Measurements from ENCODE around the gene SLC30A7. TPM values are rescaled to one million over a fixed set of nuclear protein-coding genes. Genes with fewer than 3 reads are reported as not detected.

Gene SLC30A7
- total RNA-seq, 1 donor from 2014 or later = 14.2 TPM

DNA sequence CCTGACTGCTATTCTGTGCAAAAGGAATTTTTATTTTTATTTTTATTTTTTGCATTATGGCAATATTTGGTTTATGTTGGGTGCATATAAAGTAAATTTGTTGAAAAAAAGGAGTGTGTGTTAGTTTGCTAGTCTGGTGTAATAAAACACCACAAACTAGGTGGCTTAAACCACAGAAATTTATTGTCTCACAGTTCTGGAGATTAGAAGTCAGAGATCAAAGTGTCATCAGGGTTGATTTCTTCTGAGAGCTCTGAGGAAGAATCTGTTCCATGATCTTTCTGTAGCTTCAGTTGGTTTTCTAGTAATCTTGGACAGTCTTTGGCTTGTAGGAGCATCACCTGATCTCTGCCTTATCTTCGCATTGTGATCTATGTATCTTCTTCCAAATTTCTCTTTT, 6.5 kb downstream of the SLC30A7 start:
- TF ChIP-seq POLR2A (IDR thresholded peaks at IDR 0.05) = no peak
- TF ChIP-seq, protein P1, sequence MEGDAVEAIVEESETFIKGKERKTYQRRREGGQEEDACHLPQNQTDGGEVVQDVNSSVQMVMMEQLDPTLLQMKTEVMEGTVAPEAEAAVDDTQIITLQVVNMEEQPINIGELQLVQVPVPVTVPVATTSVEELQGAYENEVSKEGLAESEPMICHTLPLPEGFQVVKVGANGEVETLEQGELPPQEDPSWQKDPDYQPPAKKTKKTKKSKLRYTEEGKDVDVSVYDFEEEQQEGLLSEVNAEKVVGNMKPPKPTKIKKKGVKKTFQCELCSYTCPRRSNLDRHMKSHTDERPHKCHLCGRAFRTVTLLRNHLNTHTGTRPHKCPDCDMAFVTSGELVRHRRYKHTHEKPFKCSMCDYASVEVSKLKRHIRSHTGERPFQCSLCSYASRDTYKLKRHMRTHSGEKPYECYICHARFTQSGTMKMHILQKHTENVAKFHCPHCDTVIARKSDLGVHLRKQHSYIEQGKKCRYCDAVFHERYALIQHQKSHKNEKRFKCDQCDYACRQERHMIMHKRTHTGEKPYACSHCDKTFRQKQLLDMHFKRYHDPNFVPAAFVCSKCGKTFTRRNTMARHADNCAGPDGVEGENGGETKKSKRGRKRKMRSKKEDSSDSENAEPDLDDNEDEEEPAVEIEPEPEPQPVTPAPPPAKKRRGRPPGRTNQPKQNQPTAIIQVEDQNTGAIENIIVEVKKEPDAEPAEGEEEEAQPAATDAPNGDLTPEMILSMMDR (IDR thresholded peaks at IDR 0.05) = no peak
- no peak for TF ChIP-seq POLR2AphosphoS5 (IDR thresholded peaks at IDR 0.05; ENCODE audit: insufficient read depth in 1 of 2, low read depth in 1 of 2)
- peaks cover 10% of the 10 kb centered on the region for H3K4me1 ChIP-seq
- peaks cover 0 to 30% of the 10 kb centered on the region in 2 donors for H3K36me3 ChIP-seq
- intact Hi-C loops (cut with DNase I) = no loop called here
- H3K27ac ChIP-seq = no peak overlapping the region
- H3K4me3 ChIP-seq = no peak overlapping the region
- no peaks in the 10 kb centered on the region for H3K9me3 ChIP-seq
- H3K27me3 ChIP-seq = no peaks in the 10 kb centered on the region
- DNase-seq (ENCODE audit: extremely low spot score in 2 of 2) = no peak

DNA sequence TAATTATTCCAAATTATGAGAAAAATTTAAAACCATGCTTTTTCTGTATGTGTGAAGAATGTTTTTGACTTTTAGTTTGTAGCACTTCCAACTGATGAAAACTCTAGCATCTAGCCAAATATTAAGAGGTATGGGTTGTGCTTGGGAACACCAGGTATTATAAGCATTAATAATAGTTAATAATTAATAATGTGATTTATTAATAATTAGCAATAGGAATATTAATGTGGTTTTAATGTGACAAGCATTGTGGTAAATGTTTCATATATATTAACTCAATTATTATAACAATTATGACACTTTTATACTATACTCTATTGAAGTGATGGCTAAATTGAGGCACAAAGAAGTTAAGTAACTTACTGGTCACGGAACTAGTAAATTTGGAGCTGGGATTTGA, 7.9 kb downstream of the SLC30A7 start:
- intact Hi-C loops (cut with DNase I) = no loop called here
- no peak overlapping the region for H3K27ac ChIP-seq
- H3K36me3 ChIP-seq = peaks cover 0 to 30% of the 10 kb centered on the region in 2 donors
- H3K4me3 ChIP-seq = no peak overlapping the region
- DNase-seq (ENCODE audit: extremely low spot score in 2 of 2) = no peak
- TF ChIP-seq POLR2AphosphoS5 (IDR thresholded peaks at IDR 0.05; ENCODE audit: insufficient read depth in 1 of 2, low read depth in 1 of 2) = no peak
- TF ChIP-seq POLR2A (IDR thresholded peaks at IDR 0.05) = no peak
- TF ChIP-seq, protein P1 (IDR thresholded peaks at IDR 0.05) = no peak
- H3K9me3 ChIP-seq = no peaks in the 10 kb centered on the region
- H3K4me1 ChIP-seq = no peaks in the 10 kb centered on the region
- no peaks in the 10 kb centered on the region for H3K27me3 ChIP-seq

DNA sequence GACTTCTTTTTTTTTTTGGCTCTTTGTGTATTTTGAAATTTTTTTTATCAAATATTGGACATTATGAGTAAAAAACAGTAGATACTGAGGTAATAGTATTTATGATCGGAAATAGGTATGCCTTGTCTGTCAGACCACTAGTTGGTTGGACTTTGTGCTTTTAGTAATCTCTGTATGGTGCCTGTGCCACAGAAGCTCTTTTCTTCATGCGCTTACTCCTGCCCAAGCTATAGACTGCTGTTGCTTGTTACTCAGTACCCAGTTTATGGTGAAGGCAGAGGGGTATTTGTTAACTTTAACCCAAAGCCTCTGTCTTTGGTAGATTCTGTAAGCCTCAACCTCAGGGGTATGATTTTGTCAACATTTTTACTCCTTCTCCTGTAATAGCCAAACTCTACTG, 8.6 kb downstream of the SLC30A7 start:
- DNase-seq (ENCODE audit: extremely low spot score in 2 of 2) = no peak
- Histone ChIP-seq H3K9me3 (no peaks in the 10 kb centered on the region), H3K27me3 (no peaks in the 10 kb centered on the region), H3K27ac (no peak overlapping the region), H3K4me1 (no peaks in the 10 kb centered on the region), H3K4me3 (no peak overlapping the region), H3K36me3 (peaks cover 0 to 32% of the 10 kb centered on the region in 2 donors)
- intact Hi-C loops (cut with DNase I) = no loop called here
- TF ChIP-seq POLR2A (IDR thresholded peaks at IDR 0.05) (no peak), POLR2AphosphoS5 (IDR thresholded peaks at IDR 0.05; ENCODE audit: insufficient read depth in 1 of 2, low read depth in 1 of 2) (no peak)
- TF ChIP-seq, protein P1 (IDR thresholded peaks at IDR 0.05) = no peak

DNA sequence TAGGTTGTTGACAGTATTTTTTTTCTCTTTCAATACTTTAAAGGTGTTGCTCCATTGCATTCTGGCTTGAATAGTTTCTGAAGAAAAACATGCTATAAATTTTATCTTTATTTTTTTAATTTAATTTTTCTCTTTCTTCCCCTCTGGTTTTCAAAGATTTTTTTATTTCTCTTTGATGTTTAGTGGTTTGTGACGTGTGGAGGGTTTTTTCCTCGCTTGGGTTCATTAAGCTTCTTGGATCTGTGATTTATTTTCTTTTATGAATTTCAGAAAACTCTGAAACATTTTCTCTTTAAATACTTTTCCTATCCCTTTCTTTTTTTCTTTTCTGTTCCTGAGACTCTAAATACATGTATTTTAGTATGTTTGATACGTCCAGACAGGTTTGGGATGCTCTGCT, 9.3 kb downstream of the SLC30A7 start:
- Histone ChIP-seq H3K27me3 (no peaks in the 10 kb centered on the region), H3K4me1 (no peaks in the 10 kb centered on the region), H3K27ac (no peak overlapping the region), H3K4me3 (no peak overlapping the region), H3K36me3 (peaks cover 0 to 26% of the 10 kb centered on the region in 2 donors), H3K9me3 (no peaks in the 10 kb centered on the region)
- no peak for DNase-seq (ENCODE audit: extremely low spot score in 2 of 2)
- intact Hi-C loops (cut with DNase I) = no loop called here
- TF ChIP-seq POLR2A (IDR thresholded peaks at IDR 0.05) = no peak
- TF ChIP-seq POLR2AphosphoS5 (IDR thresholded peaks at IDR 0.05; ENCODE audit: insufficient read depth in 1 of 2, low read depth in 1 of 2) = no peak
- TF ChIP-seq, protein P1 (IDR thresholded peaks at IDR 0.05) = no peak

DNA sequence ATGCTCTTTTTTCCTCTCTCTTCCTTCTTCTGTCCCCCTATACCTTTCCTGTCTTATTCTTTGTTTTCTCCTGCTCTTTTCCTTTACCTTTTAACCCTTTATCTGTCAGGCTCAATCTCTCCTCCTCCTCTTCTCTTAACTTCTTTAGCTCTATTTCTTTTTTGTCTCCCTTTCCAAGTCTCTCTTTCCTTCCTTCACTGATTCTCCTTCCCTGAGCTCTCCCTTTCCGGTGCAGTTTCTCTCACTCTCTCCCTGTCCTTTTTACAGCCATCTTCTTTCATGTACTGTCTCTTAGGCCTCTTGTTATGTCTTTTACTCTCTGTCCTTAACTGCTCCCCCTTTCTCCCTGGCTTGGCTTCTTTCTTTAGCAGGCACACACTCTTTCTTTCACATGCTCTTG, 12.0 kb downstream of the SLC30A7 start:
- Histone ChIP-seq H3K4me1 (no peaks in the 10 kb centered on the region), H3K27ac (no peak overlapping the region), H3K4me3 (no peak overlapping the region), H3K9me3 (no peaks in the 10 kb centered on the region), H3K36me3 (peaks cover 0 to 42% of the 10 kb centered on the region in 2 donors), H3K27me3 (no peaks in the 10 kb centered on the region)
- intact Hi-C loops (cut with DNase I) = no loop called here
- no peak for DNase-seq (ENCODE audit: extremely low spot score in 2 of 2)
- TF ChIP-seq POLR2AphosphoS5 (IDR thresholded peaks at IDR 0.05; ENCODE audit: insufficient read depth in 1 of 2, low read depth in 1 of 2) (no peak), POLR2A (IDR thresholded peaks at IDR 0.05) (no peak)
- TF ChIP-seq, protein P1 (IDR thresholded peaks at IDR 0.05) = no peak
